A549 (cell line): ENCODE data around the gene FAM180A. TPM values are rescaled to one million over a fixed set of nuclear protein-coding genes. Genes with fewer than 3 reads are reported as not detected.

Source experiments
- polyA plus RNA-seq, 4 experiments: library from polyadenylated mRNA; depleted of rRNA in 3 of 4; stranded (reverse); fragments of >200 nt; fragmentation: RNase III in 1 of 4; extraction: RNeasy Plus Mini Kit Qiagen cat#74134 plus additional on column Dnase treatment in 1 of 4; gene quantifications; 2 replicates in 3 of 4; 3 replicates in 1 of 4; pipeline ENCODE4 v1.2.3, GENCODE V29; 2011 to 2017

FAM180A gene
- polyA plus RNA-seq, 2 of the 4 experiments (the other 2 are of a cell fraction): not detected

Other genes with a start within 250 kb of the FAM180A start
- 15.8 and 16.4 TPM in 2 replicates for gene CNOT4, start 238.7 kb downstream of the FAM180A start, polyA plus RNA-seq (2011; rRNA removed)
- 9.9 to 10.5 TPM (median 10.0 TPM) in 3 replicates for gene CNOT4, start 238.7 kb downstream of the FAM180A start, polyA plus RNA-seq (2017; fragmentation: RNase III; extraction: RNeasy Plus Mini Kit Qiagen cat#74134 plus additional on column Dnase treatment)
- 119 and 121 TPM in 2 replicates for gene NUP205, start 190.9 kb downstream of the FAM180A start, polyA plus RNA-seq (2011; rRNA removed)
- gene NUP205, start 190.9 kb downstream of the FAM180A start, polyA plus RNA-seq (2017; fragmentation: RNase III; extraction: RNeasy Plus Mini Kit Qiagen cat#74134 plus additional on column Dnase treatment): 52.1 to 55.0 TPM (median 54.8 TPM) in 3 replicates
- 30.1 and 35.5 TPM in 2 replicates for gene STMP1, start 86.3 kb downstream of the FAM180A start, polyA plus RNA-seq (2011; rRNA removed)
- gene STMP1, start 86.3 kb downstream of the FAM180A start, polyA plus RNA-seq (2017; fragmentation: RNase III; extraction: RNeasy Plus Mini Kit Qiagen cat#74134 plus additional on column Dnase treatment): 25.2 to 33.0 TPM (median 32.1 TPM) in 3 replicates
- not detected in 2 replicates for gene SLC13A4, start 20.6 kb downstream of the FAM180A start, polyA plus RNA-seq (2011; rRNA removed)
- gene SLC13A4, start 20.6 kb downstream of the FAM180A start, polyA plus RNA-seq (2017; fragmentation: RNase III; extraction: RNeasy Plus Mini Kit Qiagen cat#74134 plus additional on column Dnase treatment): not detected in 3 replicates
- 160 and 206 TPM in 2 replicates for gene MTPN, start 228.5 kb upstream of the FAM180A start, polyA plus RNA-seq (2011; rRNA removed)
- 138 to 147 TPM (median 144 TPM) in 3 replicates for gene MTPN, start 228.5 kb upstream of the FAM180A start, polyA plus RNA-seq (2017; fragmentation: RNase III; extraction: RNeasy Plus Mini Kit Qiagen cat#74134 plus additional on column Dnase treatment)